ENCODE measurements around the gene FCHSD2.
A peak's percentile ranks its signal among the peaks of the same experiment; 100 is the strongest.
"Not testable (repeated sequence)": the region's sequence is repeated elsewhere in the genome, so short reads cannot be mapped to it uniquely, and the experiment has no call there.

Gene FCHSD2

GRCh38 chr11:73147771-73148681, 5.9 kb upstream of the FCHSD2 start:
- DNase-seq = peak in 1 of 14 donors; percentile 73

- no peak for DNase-seq
These were observed 4.0 kb upstream of the FCHSD2 start for GRCh38 chr11:73145986-73146575.

- DNase-seq = peak in 1 of 14 donors; percentile 49
These were observed 1.2 kb upstream of the FCHSD2 start for GRCh38 chr11:73143126-73143838.

GRCh38 chr11:73141309-73142127, 600 bp downstream of the FCHSD2 start:
- DNase-seq = peak in 10 of 14 donors; percentile 47 to 86 (median 70)

GRCh38 chr11:73141031-73141308, 1.1 kb downstream of the FCHSD2 start:
- peak in 4 of 14 donors; percentile 32 to 64 (median 55) for DNase-seq

GRCh38 chr11:73140213-73141030, 1.7 kb downstream of the FCHSD2 start:
- peak in 5 of 14 donors; percentile 40 to 64 (median 49) for DNase-seq

GRCh38 chr11:73139476-73140198, 2.5 kb downstream of the FCHSD2 start:
- no peak for DNase-seq

GRCh38 chr11:73137944-73138274, 4.2 kb downstream of the FCHSD2 start:
- DNase-seq = no peak

- DNase-seq = no peak
These were observed 4.7 kb downstream of the FCHSD2 start for GRCh38 chr11:73137262-73137943.

GRCh38 chr11:73136722-73137121, 5.4 kb downstream of the FCHSD2 start:
- DNase-seq = not testable (repeated sequence)

GRCh38 chr11:73135346-73136284, 6.5 kb downstream of the FCHSD2 start:
- DNase-seq = no peak

- not testable (repeated sequence) for DNase-seq
These were observed 9.8 kb downstream of the FCHSD2 start for GRCh38 chr11:73132349-73132748.

- DNase-seq = no peak
These were observed 11.9 kb downstream of the FCHSD2 start for GRCh38 chr11:73130181-73130580.

- no peak for DNase-seq
These were observed 12.9 kb downstream of the FCHSD2 start for GRCh38 chr11:73129198-73129597.

GRCh38 chr11:73126804-73127480, 15.2 kb downstream of the FCHSD2 start:
- DNase-seq = no peak

- no peak for DNase-seq
These were observed 17.3 kb downstream of the FCHSD2 start for GRCh38 chr11:73124800-73125199.

GRCh38 chr11:73123892-73124291, 18.2 kb downstream of the FCHSD2 start:
- DNase-seq = not testable (repeated sequence)

GRCh38 chr11:73121692-73122091, 20.4 kb downstream of the FCHSD2 start:
- DNase-seq = no peak

- no peak for DNase-seq
These were observed 25.0 kb downstream of the FCHSD2 start for GRCh38 chr11:73117071-73117470.
